Mesodermal cell (in vitro differentiated cells): ENCODE measurements around the gene ZGPAT. TPM values are rescaled to one million over a fixed set of nuclear protein-coding genes. Genes with fewer than 3 reads are reported as not detected.
"Not testable (repeated sequence)": the region's sequence is repeated elsewhere in the genome, so short reads cannot be mapped to it uniquely, and the experiment has no call there.

ENCODE experiments used
- H3K27ac ChIP-seq: 2 replicates; pipeline ENCODE4 v1.7.0; 2013; ENCODE audit warnings: mild to moderate bottlenecking, low read depth, low read length, moderate library complexity; ENCODE audit not compliant: severe bottlenecking
- H3K36me3 ChIP-seq: 2 replicates; pipeline ENCODE4 v1.7.1; 2013; ENCODE audit warnings: mild to moderate bottlenecking, low read length, moderate library complexity; ENCODE audit not compliant: control insufficient read depth, insufficient read depth
- H3K4me1 ChIP-seq: one replicate; pipeline ENCODE4 v1.7.1; 2013; ENCODE audit warnings: mild to moderate bottlenecking, low read length; ENCODE audit not compliant: insufficient read depth, control insufficient read depth, poor library complexity, severe bottlenecking
- H3K4me3 ChIP-seq: 2 replicates; pipeline ENCODE4 v1.7.0; 2013; ENCODE audit warnings: low read length, control low read depth, mild to moderate bottlenecking; ENCODE audit not compliant: insufficient read depth, poor library complexity, severe bottlenecking; ENCODE audit errors: extremely low read depth
- H3K9me3 ChIP-seq: 2 replicates; pipeline ENCODE4 v1.7.1; 2013; ENCODE audit warnings: mild to moderate bottlenecking, low read length, moderate library complexity; ENCODE audit not compliant: control insufficient read depth
- WGBS, 2 experiments: methylation state at CpG; one replicate each; pipeline ENCODE4 v1.1.5; 2013; ENCODE audit warnings: missing lambda C conversion rate in 2 of 2; ENCODE audit not compliant: insufficient coverage in 2 of 2; 5-methylcytosine and 5-hydroxymethylcytosine counted together
- polyA plus RNA-seq, 2 experiments: library from polyadenylated mRNA; stranded (reverse); fragments of 50-300 nt; gene quantifications; one replicate each; pipeline ENCODE4 v1.2.3, GENCODE V29; 2013

Gene ZGPAT
- 19.6 TPM for polyA plus RNA-seq (2013, experiment 1 of 2)
- polyA plus RNA-seq (2013, experiment 2 of 2), result 16.6 TPM

- H3K4me3 ChIP-seq, result peak within 1 kb of the TSS; percentile 92
- no peaks in the 10 kb centered on the region for H3K9me3 ChIP-seq
- H3K27ac ChIP-seq, result peak within 1 kb of the TSS; percentile 53
- peaks cover 73% of the 10 kb centered on the region for H3K36me3 ChIP-seq
- peaks cover 5% of the 10 kb centered on the region for H3K4me1 ChIP-seq
- 0% methylated on average over 72 to 76 of the region's 98 CpGs for whole genome bisulfite sequencing, 2 experiments
These were observed at the start of gene ZGPAT, which contains the start of gene ARFRP1 for GRCh38 chr20:63707558-63708300. Gene ZGPAT (plus strand): TSS chr20:63708039. CDS start chr20:63708581, 542 bp downstream. Gene ARFRP1 (minus strand): TSS chr20:63707976. CDS start chr20:63707091, 885 bp downstream.

DNA sequence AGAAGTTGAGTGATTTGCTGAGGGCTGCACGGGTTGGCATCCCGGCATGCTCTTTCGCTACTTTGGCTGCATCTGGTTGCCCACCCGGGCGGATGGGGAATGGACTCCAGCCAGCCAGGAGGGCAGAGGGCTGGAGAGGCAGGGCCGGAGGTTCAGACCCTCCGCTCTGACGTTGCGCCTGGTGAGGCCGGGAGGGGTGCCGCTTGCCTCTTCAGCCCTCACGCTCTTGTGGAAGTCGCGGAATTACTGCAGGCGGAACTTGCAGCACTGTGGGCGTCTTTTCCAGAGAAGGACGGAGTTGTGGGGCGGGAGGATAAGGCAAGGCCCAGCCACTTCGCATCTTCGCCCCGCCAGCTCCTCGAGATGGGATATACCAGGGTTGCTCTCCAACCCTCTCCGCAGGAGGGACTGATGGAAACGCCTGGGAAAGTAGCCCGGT is 49.1 kb upstream of the ZGPAT start:
- peaks cover 2% of the 10 kb centered on the region for H3K4me1 ChIP-seq
- 6 to 7% methylated on average over 21 to 23 of the region's 25 CpGs for WGBS, 2 experiments
- H3K36me3 ChIP-seq, result peaks cover 30% of the 10 kb centered on the region
- H3K27ac ChIP-seq, result peak overlapping the region; percentile 43
- H3K4me3 ChIP-seq, result peak overlapping the region; percentile 69
- H3K9me3 ChIP-seq, result no peaks in the 10 kb centered on the region

DNA sequence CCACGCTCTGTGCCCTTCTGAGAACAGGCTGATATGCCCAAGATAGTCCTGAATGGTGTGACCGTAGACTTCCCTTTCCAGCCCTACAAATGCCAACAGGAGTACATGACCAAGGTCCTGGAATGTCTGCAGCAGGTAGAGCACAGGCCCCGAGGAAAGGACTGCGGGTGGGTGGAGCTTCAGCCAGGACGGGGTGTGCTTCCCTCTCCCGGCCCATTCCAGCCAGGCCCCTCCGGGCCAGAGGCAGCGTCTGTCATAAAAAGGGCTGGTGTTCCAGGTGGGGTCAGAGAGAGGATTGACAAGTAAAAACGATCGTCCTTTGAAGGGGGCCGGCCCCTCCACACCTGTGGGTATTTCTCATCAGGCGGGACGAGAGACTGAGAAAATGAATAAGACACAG is 48.5 kb upstream of the ZGPAT start:
- 78 to 89% methylated on average over 11 of the region's 13 CpGs for WGBS, 2 experiments
- H3K27ac ChIP-seq, result no peak overlapping the region
- peaks cover 2% of the 10 kb centered on the region for H3K4me1 ChIP-seq
- no peaks in the 10 kb centered on the region for H3K9me3 ChIP-seq
- H3K36me3 ChIP-seq, result peaks cover 33% of the 10 kb centered on the region
- H3K4me3 ChIP-seq, result peak overlapping the region; percentile 69

GRCh38 chr20:63660174-63660573 is 47.7 kb upstream of the ZGPAT start:
- peaks cover 39% of the 10 kb centered on the region for H3K36me3 ChIP-seq
- H3K9me3 ChIP-seq, H3K4me1 ChIP-seq, H3K27ac ChIP-seq, H3K4me3 ChIP-seq: not testable (repeated sequence)
- 89 to 96% methylated on average over 9 to 10 of the region's 10 CpGs for WGBS, 2 experiments

DNA sequence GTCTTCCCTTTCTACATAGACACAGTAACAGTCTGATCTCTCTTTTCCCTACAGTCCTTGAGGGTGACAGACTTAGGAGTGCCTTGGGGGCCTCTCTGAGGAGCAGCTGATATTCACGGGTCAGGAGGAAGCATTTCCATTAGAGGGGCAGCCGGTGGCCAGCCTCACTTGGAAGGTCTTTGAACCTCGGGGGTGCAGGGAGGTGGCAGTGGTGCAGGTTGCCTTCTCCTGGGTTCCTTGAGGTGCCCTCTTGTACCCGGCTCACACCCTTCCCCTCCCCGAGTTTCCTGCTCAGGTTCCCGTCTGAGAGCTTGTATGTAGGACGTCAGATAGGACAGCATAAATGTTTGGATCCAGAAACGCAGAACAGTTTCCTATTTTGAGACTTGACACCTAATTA is 47.2 kb upstream of the ZGPAT start:
- WGBS, 2 experiments, result 87 to 93% methylated on average over 7 to 8 of the region's 8 CpGs
- H3K27ac ChIP-seq, result no peak overlapping the region
- peaks cover 42% of the 10 kb centered on the region for H3K36me3 ChIP-seq
- H3K9me3 ChIP-seq, result no peaks in the 10 kb centered on the region
- H3K4me3 ChIP-seq, result no peak overlapping the region
- H3K4me1 ChIP-seq, result peaks cover 2% of the 10 kb centered on the region

DNA sequence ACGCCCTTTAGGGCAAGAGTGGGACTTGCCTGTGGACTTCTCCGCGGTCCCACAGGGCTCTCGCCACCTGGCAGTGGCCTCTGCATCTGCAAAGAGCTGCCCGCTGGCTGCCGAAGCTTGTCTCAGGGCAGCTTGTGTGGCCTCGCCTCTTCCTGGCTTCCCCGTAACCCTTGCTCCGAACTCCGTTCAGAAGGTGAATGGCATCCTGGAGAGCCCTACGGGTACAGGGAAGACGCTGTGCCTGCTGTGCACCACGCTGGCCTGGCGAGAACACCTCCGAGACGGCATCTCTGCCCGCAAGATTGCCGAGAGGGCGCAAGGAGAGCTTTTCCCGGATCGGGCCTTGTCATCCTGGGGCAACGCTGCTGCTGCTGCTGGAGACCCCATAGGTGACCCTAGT is 46.7 kb upstream of the ZGPAT start:
- H3K27ac ChIP-seq, result no peak overlapping the region
- peaks cover 47% of the 10 kb centered on the region for H3K36me3 ChIP-seq
- WGBS, 2 experiments, result 95 to 96% methylated on average over 22 of the region's 22 CpGs
- H3K4me3 ChIP-seq, result no peak overlapping the region
- no peaks in the 10 kb centered on the region for H3K9me3 ChIP-seq
- peaks cover 2% of the 10 kb centered on the region for H3K4me1 ChIP-seq

- Histone ChIP-seq H3K36me3 (peaks cover 57% of the 10 kb centered on the region), H3K4me1 (peaks cover 2% of the 10 kb centered on the region), H3K27ac (no peak overlapping the region), H3K4me3 (no peak overlapping the region), H3K9me3 (no peaks in the 10 kb centered on the region)
- 95 to 96% methylated on average over 30 to 31 of the region's 33 CpGs for WGBS, 2 experiments
These were observed 45.7 kb upstream of the ZGPAT start for GRCh38 chr20:63661959-63662812.

- H3K27ac ChIP-seq, result no peak overlapping the region
- H3K9me3 ChIP-seq, result no peaks in the 10 kb centered on the region
- peaks cover 63% of the 10 kb centered on the region for H3K36me3 ChIP-seq
- 92 to 95% methylated on average over 5 to 9 of the region's 9 CpGs for WGBS, 2 experiments
- H3K4me3 ChIP-seq, result no peak overlapping the region
- peaks cover 1% of the 10 kb centered on the region for H3K4me1 ChIP-seq
These were observed 45.0 kb upstream of the ZGPAT start for GRCh38 chr20:63662813-63663189.

DNA sequence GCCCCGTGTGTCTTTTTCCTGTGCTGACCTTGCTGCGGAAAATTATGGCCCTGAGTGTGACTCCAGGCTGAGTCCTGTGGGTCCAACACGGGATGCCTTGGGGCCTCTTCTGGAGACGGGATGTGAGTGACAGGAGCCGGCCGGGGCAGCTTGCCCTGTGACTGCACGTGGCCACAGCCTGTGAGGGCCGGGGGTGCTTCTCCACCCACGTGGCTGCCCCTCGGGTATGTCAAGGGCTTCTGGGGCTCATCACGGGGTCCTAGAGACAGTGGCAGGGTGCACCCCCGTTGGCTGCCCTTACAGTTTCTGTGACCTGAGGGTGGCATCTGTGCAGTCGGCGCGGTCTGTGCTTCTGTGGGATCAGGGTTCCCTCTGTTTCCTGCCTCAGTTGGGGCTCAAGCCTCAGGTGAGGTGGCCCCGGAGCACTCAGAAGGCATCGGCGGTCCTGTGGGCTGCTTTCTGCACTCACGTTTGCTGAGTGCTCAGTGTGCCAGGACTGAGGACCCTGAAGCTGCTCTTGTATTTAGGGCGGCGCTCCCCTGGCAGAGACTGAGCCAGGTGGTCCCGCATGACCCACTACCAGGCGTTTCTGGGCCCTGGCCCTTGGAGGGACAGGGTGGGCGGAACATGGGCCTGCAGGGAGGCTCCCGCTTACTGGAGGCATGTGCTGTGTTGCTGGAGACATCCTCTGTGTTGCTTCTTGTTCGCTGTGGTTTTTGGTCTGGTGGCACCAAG is 44.3 kb upstream of the ZGPAT start:
- WGBS, 2 experiments, result 95 to 96% methylated on average over 25 to 26 of the region's 26 CpGs
- H3K4me3 ChIP-seq, result no peak overlapping the region
- H3K27ac ChIP-seq, result no peak overlapping the region
- peaks cover 70% of the 10 kb centered on the region for H3K36me3 ChIP-seq
- H3K9me3 ChIP-seq, result no peaks in the 10 kb centered on the region
- H3K4me1 ChIP-seq, result no peaks in the 10 kb centered on the region

GRCh38 chr20:63664143-63664851 is 43.5 kb upstream of the ZGPAT start:
- H3K27ac ChIP-seq, result no peak overlapping the region
- no peak overlapping the region for H3K4me3 ChIP-seq
- no peaks in the 10 kb centered on the region for H3K4me1 ChIP-seq
- no peaks in the 10 kb centered on the region for H3K9me3 ChIP-seq
- WGBS, 2 experiments, result 93 to 95% methylated on average over 18 of the region's 22 CpGs
- peaks cover 78% of the 10 kb centered on the region for H3K36me3 ChIP-seq
